Transverse colon (tissue), 3 donors: ENCODE results near the gene PPP3CA.

Source experiments
- EP300 ChIP-seq: sonication (generic); formaldehyde crosslinking; IDR thresholded peaks from one replicate; pipeline ENCODE4 v1.6.1; 2017; ENCODE audit warnings: antibody characterized with exemption, low read depth
- TF ChIP-seq, protein P1 (sequence below), 5 experiments: fragments of 200-600 bp in 3 of 5; fragments of 450-650 bp in 2 of 5; sonication (generic) in 3 of 5; IDR thresholded peaks; 1 replicate in 2 of 5; 2 replicates in 3 of 5; pipeline ENCODE4 v1.5.1; 2016 to 2017; ENCODE audit warnings: antibody characterized with exemption in 5 of 5, inconsistent platforms in 3 of 5, mild to moderate bottlenecking in 2 of 5, moderate library complexity in 1 of 5

DNA sequence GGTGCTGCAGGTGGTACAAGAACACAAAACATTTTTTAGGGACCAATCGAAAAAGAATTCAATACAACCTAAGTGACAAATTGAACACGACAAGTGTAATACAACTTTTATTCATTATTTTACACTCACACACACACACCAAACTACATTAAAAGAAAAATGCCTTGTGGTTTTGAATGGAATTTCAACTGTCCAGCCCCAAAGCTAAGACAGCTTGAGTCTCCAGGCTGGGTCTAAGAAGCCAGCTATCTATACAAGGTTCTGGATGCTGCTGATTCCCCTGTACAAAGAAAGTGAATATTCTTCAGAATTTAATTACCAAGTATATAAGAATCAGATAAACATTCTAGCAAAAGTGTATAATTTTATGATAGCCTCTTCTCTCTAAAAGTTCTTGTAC is 118.2 kb downstream of the PPP3CA start:
- TF ChIP-seq EP300: no peak
- TF ChIP-seq, protein P1, sequence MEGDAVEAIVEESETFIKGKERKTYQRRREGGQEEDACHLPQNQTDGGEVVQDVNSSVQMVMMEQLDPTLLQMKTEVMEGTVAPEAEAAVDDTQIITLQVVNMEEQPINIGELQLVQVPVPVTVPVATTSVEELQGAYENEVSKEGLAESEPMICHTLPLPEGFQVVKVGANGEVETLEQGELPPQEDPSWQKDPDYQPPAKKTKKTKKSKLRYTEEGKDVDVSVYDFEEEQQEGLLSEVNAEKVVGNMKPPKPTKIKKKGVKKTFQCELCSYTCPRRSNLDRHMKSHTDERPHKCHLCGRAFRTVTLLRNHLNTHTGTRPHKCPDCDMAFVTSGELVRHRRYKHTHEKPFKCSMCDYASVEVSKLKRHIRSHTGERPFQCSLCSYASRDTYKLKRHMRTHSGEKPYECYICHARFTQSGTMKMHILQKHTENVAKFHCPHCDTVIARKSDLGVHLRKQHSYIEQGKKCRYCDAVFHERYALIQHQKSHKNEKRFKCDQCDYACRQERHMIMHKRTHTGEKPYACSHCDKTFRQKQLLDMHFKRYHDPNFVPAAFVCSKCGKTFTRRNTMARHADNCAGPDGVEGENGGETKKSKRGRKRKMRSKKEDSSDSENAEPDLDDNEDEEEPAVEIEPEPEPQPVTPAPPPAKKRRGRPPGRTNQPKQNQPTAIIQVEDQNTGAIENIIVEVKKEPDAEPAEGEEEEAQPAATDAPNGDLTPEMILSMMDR (IDR thresholded peaks at IDR 0.05): no peak
